ENCODE data around the gene CFAP77.

GRCh38 chr9:132575811-132576210 lies 165.8 kb downstream of the CFAP77 start:
- TF ChIP-seq FOS (IDR thresholded peaks at IDR 0.05; ENCODE audit: low read depth, low read length) (no peak), CTCF (conservative IDR thresholded peaks at IDR 0.05; ENCODE audit: low read depth, low read length) (no peak), POLR2A (IDR thresholded peaks at IDR 0.05; ENCODE audit: low read depth, low read length) (no peak), CHD1 (IDR thresholded peaks at IDR 0.05; ENCODE audit: low read depth, low read length) (no peak), USF2 (IDR thresholded peaks at IDR 0.05; ENCODE audit: low read depth, low read length) (no peak), RCOR1 (IDR thresholded peaks at IDR 0.05; ENCODE audit: insufficient replicate concordance, low read length) (no peak), NFE2L2 (IDR thresholded peaks at IDR 0.05; ENCODE audit: low read depth, low read length) (no peak), RAD21 (IDR thresholded peaks at IDR 0.05; ENCODE audit: low read length) (no peak)
